ENCODE measurements around the gene SLC39A9.
"Not testable (repeated sequence)": the region's sequence is repeated elsewhere in the genome, so short reads cannot be mapped to it uniquely, and the experiment has no call there.

SLC39A9 gene

DNA sequence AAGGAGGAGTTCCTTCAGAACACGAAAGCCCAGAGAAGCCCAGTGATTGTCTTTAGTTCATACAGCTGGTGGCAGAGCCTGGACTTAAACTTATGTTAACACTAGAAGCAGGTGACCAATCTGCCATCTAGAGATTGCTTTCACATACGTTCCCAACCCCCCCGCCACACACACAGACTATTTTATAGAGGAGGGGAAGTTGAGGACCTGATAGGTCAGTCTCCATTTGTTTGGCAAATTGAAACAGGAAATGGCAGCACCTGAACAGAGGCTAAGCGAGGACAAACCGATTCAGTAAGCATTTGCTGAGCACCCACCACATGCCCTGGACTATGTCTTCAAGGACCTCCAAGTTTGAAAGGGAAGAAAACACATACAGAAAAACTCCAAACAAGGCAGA is 81.2 kb downstream of the SLC39A9 start:
- DNase-seq: no peak

DNA sequence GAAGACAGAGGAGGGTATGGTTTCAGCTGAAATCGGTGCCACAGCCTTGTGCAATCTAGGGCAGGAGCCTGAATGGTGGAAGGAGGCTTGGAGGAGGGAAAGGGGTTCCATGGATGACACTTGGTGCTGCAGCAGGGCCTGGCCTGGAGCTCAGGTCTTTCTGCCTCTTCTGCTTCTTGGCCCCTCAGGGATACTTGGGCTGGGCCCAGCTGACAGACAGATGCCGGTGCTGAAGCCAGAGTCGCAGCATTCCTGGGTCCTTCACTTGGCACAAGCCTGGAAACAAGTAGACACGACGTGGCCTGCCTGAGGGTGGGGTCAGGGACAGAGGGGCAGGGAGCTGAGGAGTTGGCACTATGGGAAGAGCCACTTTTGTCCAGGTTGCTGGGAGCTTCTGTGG is 81.6 kb downstream of the SLC39A9 start:
- DNase-seq: no peak

DNA sequence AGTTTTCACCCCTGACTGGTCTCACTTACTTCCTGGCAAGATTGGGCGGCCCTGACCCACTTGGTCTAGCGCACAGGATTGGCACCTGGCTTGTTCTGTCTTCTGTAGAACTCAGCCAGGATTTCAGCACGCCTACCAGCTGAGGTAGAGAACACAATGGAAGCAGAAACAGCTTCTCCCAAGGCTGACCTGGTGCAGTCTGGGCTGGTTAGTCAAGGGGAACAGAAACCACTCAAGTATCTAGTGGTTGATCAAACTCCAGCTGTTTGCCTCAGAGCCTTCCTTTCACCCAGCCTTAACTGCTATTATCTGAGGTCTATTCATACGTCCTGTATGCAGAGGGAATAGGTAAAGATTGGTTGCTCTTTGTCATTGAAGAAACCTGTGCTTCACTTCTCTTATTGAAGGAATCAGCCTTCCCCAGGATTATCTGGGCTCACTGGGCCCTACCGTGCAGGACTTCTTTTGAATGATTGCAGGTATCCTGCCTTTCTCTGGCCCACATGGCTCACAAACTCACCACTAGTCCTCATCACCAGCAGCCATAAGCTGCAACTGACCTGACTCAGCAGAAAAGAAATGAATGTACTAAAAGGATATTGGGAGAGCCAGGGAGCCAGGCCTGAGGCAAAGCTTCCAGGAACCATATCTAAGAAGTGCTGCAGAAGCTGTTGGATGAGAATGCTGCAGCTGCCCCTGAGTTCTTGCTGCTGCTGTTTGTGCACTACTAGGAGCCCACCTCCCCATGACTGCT is 83.5 kb downstream of the SLC39A9 start:
- no peak for DNase-seq

GRCh38 chr14:69483765-69484443 is 85.4 kb downstream of the SLC39A9 start:
- DNase-seq: no peak

DNA sequence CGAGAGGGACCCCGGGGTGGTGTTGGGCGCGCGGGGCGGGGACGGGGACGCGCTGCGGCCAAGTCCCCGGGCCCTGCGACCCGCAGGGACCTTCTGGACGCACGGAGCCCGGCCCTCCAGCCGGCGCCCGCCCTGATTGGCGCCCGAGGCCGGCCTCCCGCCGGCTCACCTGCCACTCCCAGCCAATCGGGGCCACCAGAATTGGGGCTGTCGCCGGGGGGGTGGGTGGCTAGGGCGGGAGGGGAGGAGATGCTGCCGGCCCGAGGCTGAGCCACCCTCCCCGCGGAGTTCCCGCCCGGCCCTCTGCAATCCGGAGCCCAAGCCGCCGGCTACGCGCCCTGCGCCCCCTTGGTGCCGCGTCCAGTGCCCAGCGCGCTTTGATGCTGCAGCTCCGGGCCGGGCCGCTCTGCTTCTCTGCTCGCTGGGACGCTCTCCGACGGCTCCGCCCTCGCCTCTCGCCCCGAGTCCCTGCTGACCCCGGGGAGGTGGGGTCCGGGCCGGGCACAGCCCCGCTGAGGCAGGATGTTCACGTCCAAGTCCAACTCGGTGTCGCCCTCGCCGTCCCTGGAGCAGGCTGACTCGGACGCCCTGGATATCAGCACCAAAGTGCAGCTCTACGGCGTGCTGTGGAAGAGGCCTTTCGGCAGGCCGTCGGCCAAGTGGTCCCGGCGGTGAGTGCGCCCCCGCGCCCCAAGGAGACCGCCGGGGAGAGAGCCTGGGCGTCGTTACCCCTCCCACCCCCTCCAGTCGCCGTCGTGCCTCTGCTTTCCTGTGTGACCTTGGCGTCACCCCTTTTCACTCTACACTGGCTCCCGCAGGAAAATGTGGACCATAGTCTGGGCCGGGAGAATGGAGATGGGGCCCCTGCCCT is 86.2 kb downstream of the SLC39A9 start, which contains the start of gene PLEKHD1:
Gene PLEKHD1, plus strand, starts transcription at position 285 of the 871 bp plus-strand sequence. Its CDS starts 238 bp downstream, at position 523.
- DNase-seq: no peak

DNA sequence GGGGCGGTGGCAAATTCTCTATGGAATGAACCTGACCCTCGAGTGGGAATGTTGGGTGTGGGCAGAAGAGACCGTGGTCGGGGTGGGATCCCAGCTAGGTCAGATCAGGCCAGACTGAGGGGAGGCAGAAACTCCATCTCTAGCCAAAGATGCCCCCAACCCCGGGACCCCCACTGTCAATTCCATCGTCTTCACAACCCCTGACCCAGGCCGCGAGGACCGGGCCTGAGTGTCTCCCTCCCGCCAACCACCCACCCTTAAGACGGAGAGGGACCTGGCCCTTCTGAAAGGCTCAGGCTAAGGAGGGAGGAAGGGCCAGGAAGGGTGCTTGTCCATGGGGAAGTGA is 86.8 kb downstream of the SLC39A9 start:
- no peak for DNase-seq

GRCh38 chr14:69485701-69486100 is 87.2 kb downstream of the SLC39A9 start:
- DNase-seq: no peak

DNA sequence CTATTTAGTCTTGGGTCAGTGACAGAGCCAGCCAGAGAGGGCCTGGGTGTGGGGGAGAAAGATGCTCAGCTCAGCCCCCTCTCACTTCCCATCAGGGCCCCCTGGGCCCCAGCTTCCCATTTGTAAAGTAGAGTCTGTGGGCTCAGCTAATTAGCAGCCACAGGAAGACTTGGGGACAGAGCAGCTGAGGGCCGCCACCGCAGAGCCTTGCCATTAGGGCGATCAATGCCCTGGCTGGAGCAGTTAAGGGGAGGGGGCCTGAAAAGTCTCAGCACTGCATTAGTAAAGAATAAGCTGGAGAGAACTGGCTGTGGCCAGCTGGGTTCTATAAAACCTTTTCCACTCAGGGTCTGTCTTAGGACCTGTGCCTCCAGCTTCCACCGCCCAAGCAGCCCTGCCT is 88.7 kb downstream of the SLC39A9 start:
- no peak for DNase-seq

DNA sequence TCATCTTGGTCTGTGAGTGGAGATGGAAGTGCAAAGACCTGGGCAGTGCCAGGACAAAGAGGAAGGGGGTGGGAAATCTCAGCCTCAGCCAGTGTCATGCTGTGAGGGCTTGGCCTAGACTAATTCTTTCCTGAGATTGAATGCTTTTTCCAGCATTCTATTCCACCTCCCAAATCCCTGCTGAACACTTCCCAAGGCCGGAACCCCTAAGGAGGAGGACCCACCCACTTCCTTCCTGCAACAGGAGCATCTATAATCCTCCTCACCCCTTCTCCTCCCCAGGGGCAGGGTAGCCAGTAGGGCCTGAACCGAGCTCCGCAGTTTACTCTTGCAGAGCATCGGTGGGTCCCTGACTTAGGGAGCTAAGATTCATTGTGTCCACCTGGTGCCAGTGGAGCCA is 89.3 kb downstream of the SLC39A9 start:
- DNase-seq: no peak

- DNase-seq: no peak
Observed at GRCh38 chr14:69489495-69489894, 91.0 kb downstream of the SLC39A9 start.

GRCh38 chr14:69490219-69490918 is 91.9 kb downstream of the SLC39A9 start:
- no peak for DNase-seq

DNA sequence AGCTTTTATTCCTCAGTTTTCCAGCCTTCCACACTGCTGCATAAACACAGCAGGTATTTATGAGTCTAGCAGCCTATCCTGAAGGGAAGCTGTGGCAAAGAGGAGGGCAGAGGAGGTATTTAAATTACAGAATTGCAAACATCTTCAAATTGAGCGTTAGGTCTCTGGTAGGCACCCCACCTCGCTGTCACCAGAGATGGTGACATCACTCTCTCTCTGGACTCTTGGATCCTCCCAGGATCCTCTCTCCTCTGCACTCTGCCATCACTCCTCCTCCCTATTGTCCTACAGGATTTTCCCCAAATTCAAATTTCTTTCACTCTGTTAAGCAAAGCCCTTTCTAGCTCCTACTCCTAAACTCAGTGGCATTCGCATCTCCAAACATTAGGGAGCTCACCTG is 92.7 kb downstream of the SLC39A9 start:
- no peak for DNase-seq

- no peak for DNase-seq
Observed at GRCh38 chr14:69493038-69493437, 94.5 kb downstream of the SLC39A9 start.

GRCh38 chr14:69493791-69494190 is 95.3 kb downstream of the SLC39A9 start:
- no peak for DNase-seq

GRCh38 chr14:69495341-69495921 is 96.9 kb downstream of the SLC39A9 start:
- DNase-seq: no peak

DNA sequence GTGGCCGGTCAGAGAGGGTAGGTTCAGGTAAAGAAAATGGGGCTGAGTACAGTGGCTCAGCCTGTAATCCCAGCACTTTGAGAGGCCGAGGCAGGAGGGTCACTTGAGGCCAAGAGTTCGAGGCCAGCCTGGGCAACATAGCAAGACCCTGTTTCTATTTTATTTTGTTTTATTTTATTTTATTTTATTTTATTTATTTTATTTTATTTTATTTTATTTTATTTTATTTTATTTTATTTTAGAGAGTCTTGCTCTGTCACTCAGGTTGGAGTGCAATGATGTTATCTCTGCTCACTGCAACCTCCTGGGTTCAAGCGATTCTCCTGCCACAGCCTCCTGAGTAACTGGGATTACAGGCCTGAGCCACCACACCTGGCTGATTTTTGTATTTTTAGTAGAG is 99.4 kb downstream of the SLC39A9 start:
- DNase-seq: not testable (repeated sequence)

DNA sequence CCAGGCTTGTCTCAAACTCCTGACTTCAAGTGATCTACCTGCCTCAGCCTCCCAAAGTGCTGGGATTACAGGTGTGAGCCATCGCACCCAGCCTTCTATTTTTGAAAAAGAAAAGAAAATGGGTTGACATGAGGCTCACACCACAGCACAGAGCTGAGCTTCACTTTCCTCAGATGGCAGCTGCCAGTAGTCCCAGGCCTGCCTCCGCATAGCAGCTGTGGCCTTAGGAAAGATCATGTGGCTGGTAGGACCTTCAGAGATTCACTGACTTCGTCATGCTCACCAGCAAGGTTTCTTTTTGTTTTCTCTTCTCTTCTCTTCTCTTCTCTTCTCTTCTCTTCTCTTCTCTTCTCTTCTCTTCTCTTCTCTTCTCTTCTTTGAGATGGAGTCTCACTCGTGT is 99.8 kb downstream of the SLC39A9 start:
- DNase-seq: not testable (repeated sequence)

DNA sequence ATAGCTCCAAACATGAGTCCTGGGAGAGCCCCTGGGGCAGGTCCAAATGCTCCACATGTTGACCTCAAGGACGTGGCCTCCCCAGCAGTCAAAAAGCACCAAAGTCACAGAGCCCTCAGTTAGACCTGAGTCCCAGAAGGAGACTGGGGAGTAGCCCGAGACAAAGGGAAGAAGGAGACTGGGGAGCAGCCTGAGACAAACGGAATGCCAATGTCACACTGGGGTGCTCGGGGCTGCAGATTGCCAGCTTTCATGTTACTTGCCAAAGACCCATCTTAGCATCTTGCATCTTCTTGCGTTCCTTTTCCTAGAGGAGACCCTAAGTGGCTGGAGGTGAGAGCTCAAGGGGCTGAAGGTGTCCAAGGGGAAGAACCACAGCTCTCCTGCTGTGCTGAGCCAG is 100.9 kb downstream of the SLC39A9 start:
- DNase-seq: no peak

DNA sequence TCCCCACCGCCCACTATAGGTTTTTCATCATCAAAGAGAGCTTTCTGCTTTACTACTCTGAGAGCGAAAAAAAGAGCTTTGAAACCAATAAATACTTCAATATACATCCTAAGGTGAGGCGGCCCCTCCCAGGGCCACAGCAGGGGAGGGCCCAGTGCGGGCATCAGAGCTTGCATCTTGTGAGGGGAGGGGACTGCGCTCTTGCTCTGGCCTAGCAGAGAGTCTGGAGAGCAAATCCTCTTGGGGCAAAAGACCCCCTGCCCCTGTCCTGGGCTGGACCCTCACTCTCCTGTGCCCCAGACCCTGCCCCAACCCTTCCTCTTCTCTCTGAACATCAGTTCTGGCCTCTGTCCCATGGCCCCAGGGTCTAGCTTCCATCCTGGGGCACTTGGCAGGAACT is 101.6 kb downstream of the SLC39A9 start:
- no peak for DNase-seq

DNA sequence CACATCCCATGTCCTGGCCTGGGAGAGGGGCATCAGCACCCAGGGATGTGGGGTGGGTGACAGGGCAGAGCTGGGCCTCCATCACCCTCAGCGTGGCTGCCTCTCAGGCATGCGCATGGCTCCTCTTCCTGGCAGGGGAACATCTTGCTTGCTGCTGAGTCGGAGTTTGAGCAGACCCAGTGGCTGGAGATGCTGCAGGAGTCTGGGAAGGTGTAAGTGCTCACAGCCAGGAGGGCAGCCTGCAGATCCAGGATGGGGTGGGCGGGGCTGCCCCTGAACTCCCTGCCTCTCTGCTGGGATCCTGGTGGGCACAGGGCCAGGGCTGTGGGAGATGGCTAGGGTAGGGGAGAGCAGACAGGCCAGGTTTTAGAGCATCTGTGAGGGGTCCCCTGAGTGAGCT is 102.2 kb downstream of the SLC39A9 start:
- DNase-seq: no peak

DNA sequence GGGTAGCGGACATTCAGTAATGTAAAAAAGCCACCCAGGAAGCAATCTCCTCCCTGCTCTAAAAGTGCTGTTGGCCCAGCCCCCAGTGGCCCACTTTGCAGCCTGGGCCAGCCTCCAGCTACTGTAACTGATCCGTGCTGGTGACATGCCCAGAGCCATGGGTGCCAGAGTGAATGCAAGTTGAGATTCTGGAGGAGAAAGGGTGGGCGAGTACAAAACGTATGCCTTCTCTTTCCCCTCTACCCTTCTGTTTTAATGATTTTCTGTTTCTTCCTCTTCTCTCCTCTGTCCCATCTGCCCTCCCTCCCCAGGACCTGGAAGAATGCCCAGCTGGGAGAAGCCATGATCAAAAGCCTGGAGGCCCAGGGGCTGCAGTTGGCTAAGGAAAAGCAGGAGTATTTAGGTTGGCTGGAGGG is 102.9 kb downstream of the SLC39A9 start:
- DNase-seq: no peak

DNA sequence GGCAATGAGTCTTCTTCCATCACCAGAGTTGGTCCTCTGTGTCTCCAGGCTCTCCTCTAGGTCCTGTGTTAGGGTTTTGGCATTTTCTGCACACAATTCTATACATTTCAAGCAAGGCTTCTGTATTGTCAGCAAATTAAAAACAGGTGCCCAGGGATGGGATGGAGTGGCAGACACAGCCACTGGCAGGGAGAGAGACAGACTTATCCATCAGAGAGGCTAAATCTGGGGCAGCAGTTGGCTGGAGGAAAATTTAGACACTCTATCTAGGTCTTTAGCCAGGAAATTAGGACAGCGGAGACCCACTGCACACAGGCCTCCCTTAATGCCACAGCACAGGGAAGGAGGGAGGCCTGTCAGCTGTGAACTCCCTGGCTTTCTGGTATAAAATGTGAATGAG is 106.3 kb downstream of the SLC39A9 start:
- no peak for DNase-seq

Data from cortex of kidney (tissue), 1 donor.